ENCODE data around the gene NPIPB9. TPM values are rescaled to one million over a fixed set of nuclear protein-coding genes. Genes with fewer than 3 reads are reported as not detected.
"Not testable (repeated sequence)": the region's sequence is repeated elsewhere in the genome, so short reads cannot be mapped to it uniquely, and the experiment has no call there.

Gene NPIPB9
- 0.45 and 0.77 TPM in 2 replicates for total RNA-seq (2022)
- percentile 28 among the genes with signal in this experiment for Bru-seq, nascent RNA
- BruChase-seq, experiment 1, labeled RNA remaining after a 2-hour chase, result percentile 37 among the genes with signal in this experiment
- percentile 37 among the genes with signal in this experiment for BruChase-seq, experiment 2, labeled RNA remaining after a 6-hour chase
- long read RNA-seq, result 0 reads

GRCh38 chr16:28751487-28751886, at the start of gene NPIPB9:
Gene NPIPB9, plus strand, starts transcription at chr16:28751787.
- BruUV-seq (replicated peaks); H3K4me1 Mint-ChIP-seq (ENCODE audit: low read depth, unreplicated experiment); intact Hi-C loops (cut with micrococcal nuclease; ENCODE audit: unreplicated experiment): not testable (repeated sequence)

GRCh38 chr16:28704246-28704645, 47.3 kb upstream of the NPIPB9 start:
- H3K27me3 ChIP-seq (replicated peaks; ENCODE audit: control insufficient read depth, insufficient read depth, low read length); CTCF ChIA-PET; H3K4me1 ChIP-seq; H3K27ac Mint-ChIP-seq (ENCODE audit: unreplicated experiment); intact Hi-C loops (cut with micrococcal nuclease; ENCODE audit: unreplicated experiment); H3K4me3 ChIP-seq (ENCODE audit: low read depth, low read length); H3K4me3 Mint-ChIP-seq (ENCODE audit: unreplicated experiment); POLR2A ChIA-PET; H3K36me3 Mint-ChIP-seq (ENCODE audit: insufficient read depth, unreplicated experiment); H3K9me3 ChIP-seq; H3K36me3 ChIP-seq (ENCODE audit: control insufficient read depth, insufficient read depth, low read length); H3K4me1 Mint-ChIP-seq (ENCODE audit: low read depth, unreplicated experiment); H3K9me3 Mint-ChIP-seq (ENCODE audit: unreplicated experiment); H3K27me3 Mint-ChIP-seq (ENCODE audit: insufficient read depth, unreplicated experiment); DNase-seq; BruUV-seq (replicated peaks): not testable (repeated sequence)

More at GRCh38 chr16:28751487-28751886, at the start of gene NPIPB9:
- H3K4me3 Mint-ChIP-seq (ENCODE audit: unreplicated experiment); H3K27ac Mint-ChIP-seq (ENCODE audit: unreplicated experiment); DNase-seq; CTCF ChIA-PET; H3K4me3 ChIP-seq (ENCODE audit: low read depth, low read length); H3K9me3 Mint-ChIP-seq (ENCODE audit: unreplicated experiment); H3K36me3 Mint-ChIP-seq (ENCODE audit: insufficient read depth, unreplicated experiment); H3K4me1 ChIP-seq; H3K9me3 ChIP-seq; H3K36me3 ChIP-seq (ENCODE audit: control insufficient read depth, insufficient read depth, low read length); POLR2A ChIA-PET; H3K27me3 ChIP-seq (replicated peaks; ENCODE audit: control insufficient read depth, insufficient read depth, low read length); H3K27me3 Mint-ChIP-seq (ENCODE audit: insufficient read depth, unreplicated experiment): not testable (repeated sequence)

DNA sequence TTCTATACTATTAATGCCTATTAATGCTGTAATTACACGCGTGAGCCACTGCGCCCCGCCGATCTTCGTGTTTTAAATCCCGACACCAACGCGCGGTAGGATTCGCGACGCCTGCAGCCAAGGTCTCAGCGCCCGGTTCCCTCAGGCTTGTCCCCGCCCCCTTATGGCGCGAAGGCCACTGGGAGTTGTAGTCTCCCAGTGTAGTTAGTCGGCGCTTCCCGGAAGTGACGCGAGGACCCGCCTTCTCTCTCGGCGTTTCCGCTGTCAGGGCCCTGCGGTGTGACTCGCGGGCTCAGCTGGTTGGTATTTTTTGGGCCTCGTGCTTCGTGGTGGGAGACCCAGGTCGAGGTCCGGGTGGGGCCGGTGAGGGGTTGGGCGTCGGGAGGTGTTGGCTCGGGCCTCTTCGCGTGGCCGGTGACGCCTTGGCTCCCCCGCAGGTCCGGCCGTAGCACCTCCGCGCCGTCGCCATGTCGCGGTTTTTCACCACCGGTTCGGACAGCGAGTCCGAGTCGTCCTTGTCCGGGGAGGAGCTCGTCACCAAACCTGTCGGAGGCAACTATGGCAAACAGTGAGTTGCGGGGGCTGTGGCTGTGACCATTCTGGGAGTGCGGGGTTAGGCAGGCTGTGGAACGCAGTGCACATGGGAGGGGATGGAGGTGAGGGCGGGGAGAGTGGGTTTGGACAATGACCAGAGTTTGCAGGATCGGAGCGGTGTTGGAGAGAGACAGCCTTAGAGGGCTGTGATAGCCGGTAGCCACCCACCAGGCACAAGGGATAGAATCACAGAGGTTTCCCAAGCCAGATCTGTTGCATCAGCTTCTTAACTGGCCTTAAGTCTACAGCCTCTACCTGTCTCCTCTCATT, 40.1 kb upstream of the NPIPB9 start, which contains the start of gene EIF3C:
Gene EIF3C (plus strand): TSS at position 245 of the 864 bp plus-strand sequence. CDS start 223 bp downstream, at position 468.
- H3K36me3 ChIP-seq (ENCODE audit: control insufficient read depth, insufficient read depth, low read length); CTCF ChIA-PET; POLR2A ChIA-PET; H3K36me3 Mint-ChIP-seq (ENCODE audit: insufficient read depth, unreplicated experiment); H3K4me1 ChIP-seq; H3K4me1 Mint-ChIP-seq (ENCODE audit: low read depth, unreplicated experiment); H3K27ac Mint-ChIP-seq (ENCODE audit: unreplicated experiment); BruUV-seq (replicated peaks); H3K9me3 ChIP-seq; H3K9me3 Mint-ChIP-seq (ENCODE audit: unreplicated experiment); H3K27me3 Mint-ChIP-seq (ENCODE audit: insufficient read depth, unreplicated experiment); DNase-seq; intact Hi-C loops (cut with micrococcal nuclease; ENCODE audit: unreplicated experiment); H3K27me3 ChIP-seq (replicated peaks; ENCODE audit: control insufficient read depth, insufficient read depth, low read length): not testable (repeated sequence)
- H3K4me3 ChIP-seq (ENCODE audit: low read depth, low read length), result peak within 1 kb of the TSS; percentile 21
- peak within 1 kb of the TSS; percentile 46 for H3K4me3 Mint-ChIP-seq (ENCODE audit: unreplicated experiment)

GRCh38 chr16:28722852-28723650, 28.5 kb upstream of the NPIPB9 start:
- DNase-seq; H3K27ac Mint-ChIP-seq (ENCODE audit: unreplicated experiment); intact Hi-C loops (cut with micrococcal nuclease; ENCODE audit: unreplicated experiment): not testable (repeated sequence)

GRCh38 chr16:28731253-28731652, 20.3 kb upstream of the NPIPB9 start:
- intact Hi-C loops (cut with micrococcal nuclease; ENCODE audit: unreplicated experiment); H3K36me3 ChIP-seq (ENCODE audit: control insufficient read depth, insufficient read depth, low read length); H3K36me3 Mint-ChIP-seq (ENCODE audit: insufficient read depth, unreplicated experiment); H3K4me1 ChIP-seq; H3K4me1 Mint-ChIP-seq (ENCODE audit: low read depth, unreplicated experiment); H3K4me3 Mint-ChIP-seq (ENCODE audit: unreplicated experiment); H3K9me3 ChIP-seq; H3K27me3 ChIP-seq (replicated peaks; ENCODE audit: control insufficient read depth, insufficient read depth, low read length); POLR2A ChIA-PET; CTCF ChIA-PET; H3K27ac Mint-ChIP-seq (ENCODE audit: unreplicated experiment); BruUV-seq (replicated peaks); H3K4me3 ChIP-seq (ENCODE audit: low read depth, low read length); H3K9me3 Mint-ChIP-seq (ENCODE audit: unreplicated experiment); DNase-seq; H3K27me3 Mint-ChIP-seq (ENCODE audit: insufficient read depth, unreplicated experiment): not testable (repeated sequence)

More at GRCh38 chr16:28722852-28723650, 28.5 kb upstream of the NPIPB9 start:
- H3K9me3 Mint-ChIP-seq (ENCODE audit: unreplicated experiment); H3K36me3 ChIP-seq (ENCODE audit: control insufficient read depth, insufficient read depth, low read length); H3K36me3 Mint-ChIP-seq (ENCODE audit: insufficient read depth, unreplicated experiment); H3K4me3 ChIP-seq (ENCODE audit: low read depth, low read length); CTCF ChIA-PET; BruUV-seq (replicated peaks); H3K4me1 Mint-ChIP-seq (ENCODE audit: low read depth, unreplicated experiment); H3K27me3 ChIP-seq (replicated peaks; ENCODE audit: control insufficient read depth, insufficient read depth, low read length); H3K27me3 Mint-ChIP-seq (ENCODE audit: insufficient read depth, unreplicated experiment); H3K4me3 Mint-ChIP-seq (ENCODE audit: unreplicated experiment); H3K4me1 ChIP-seq; H3K9me3 ChIP-seq; POLR2A ChIA-PET: not testable (repeated sequence)

DNA sequence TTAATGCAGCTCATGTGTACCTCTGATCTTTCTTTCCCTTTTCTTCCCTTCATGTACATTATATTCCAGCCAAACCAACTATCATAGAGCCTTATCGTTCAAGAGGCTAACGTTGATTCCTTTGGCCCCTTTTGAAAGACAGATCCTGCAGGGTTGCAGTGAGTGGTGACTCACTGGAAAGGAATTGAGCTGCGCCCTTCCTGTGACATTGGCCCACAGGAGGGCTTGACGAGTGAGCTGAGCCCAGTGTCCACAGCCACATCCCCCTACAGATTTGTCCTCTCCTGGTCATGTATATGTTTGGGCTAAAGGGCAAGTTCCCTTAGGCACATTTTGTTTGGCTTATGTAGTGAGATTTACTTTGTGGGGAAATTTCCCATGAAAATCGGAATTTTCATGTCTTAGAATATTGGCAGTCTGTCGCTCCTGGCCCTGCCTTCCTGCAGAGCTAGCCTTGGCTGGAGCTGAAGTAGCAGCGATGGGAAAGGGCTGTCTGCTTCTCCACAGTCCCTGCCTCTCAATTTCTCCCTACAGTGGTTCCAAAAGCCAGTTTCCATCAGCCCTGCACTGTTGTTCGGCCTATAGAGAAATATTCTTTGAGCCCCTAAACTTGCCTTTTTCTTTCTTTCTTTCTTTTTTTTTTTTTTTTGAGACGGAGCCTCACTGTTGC, 19.0 kb upstream of the NPIPB9 start:
- DNase-seq; H3K27me3 Mint-ChIP-seq (ENCODE audit: insufficient read depth, unreplicated experiment); H3K4me3 Mint-ChIP-seq (ENCODE audit: unreplicated experiment); H3K36me3 Mint-ChIP-seq (ENCODE audit: insufficient read depth, unreplicated experiment); POLR2A ChIA-PET; H3K36me3 ChIP-seq (ENCODE audit: control insufficient read depth, insufficient read depth, low read length); H3K4me1 ChIP-seq; H3K27ac Mint-ChIP-seq (ENCODE audit: unreplicated experiment); intact Hi-C loops (cut with micrococcal nuclease; ENCODE audit: unreplicated experiment); H3K9me3 ChIP-seq; H3K4me1 Mint-ChIP-seq (ENCODE audit: low read depth, unreplicated experiment); BruUV-seq (replicated peaks); H3K4me3 ChIP-seq (ENCODE audit: low read depth, low read length); H3K27me3 ChIP-seq (replicated peaks; ENCODE audit: control insufficient read depth, insufficient read depth, low read length); H3K9me3 Mint-ChIP-seq (ENCODE audit: unreplicated experiment); CTCF ChIA-PET: not testable (repeated sequence)

Data from Caco-2 (cell line).